Spleen (tissue), 11 donors: ENCODE results near the gene KCP. TPM values are rescaled to one million over a fixed set of nuclear protein-coding genes. Genes with fewer than 3 reads are reported as not detected.
A peak's percentile ranks its signal among the peaks of the same experiment; 100 is the strongest.

Experiments used
- DNase-seq: peaks from one replicate; pipeline ENCODE4 v3.0.0-alpha.2; 2020
- H3K27ac ChIP-seq, 8 donors: fragments of 200-600 bp; sonication (generic) in 7 of 8; 1 replicate in 4 of 8; 2 replicates in 4 of 8; pipeline versions ENCODE4 v1.5.0 to v1.8.0; 2016 to 2021; ENCODE audit warnings: inconsistent platforms in 4 of 8, mild to moderate bottlenecking in 4 of 8, moderate library complexity in 1 of 8
- H3K27me3 ChIP-seq, 7 donors: fragments of 200-600 bp; sonication (generic) in 6 of 7; replicated peaks in 1 of 7; 1 replicate in 4 of 7; 2 replicates in 3 of 7; pipeline versions ENCODE4 v1.5.0 to v1.8.0; 2016 to 2021; ENCODE audit warnings: inconsistent platforms in 3 of 7, mild to moderate bottlenecking in 1 of 7
- H3K36me3 ChIP-seq, 6 donors: fragments of 200-600 bp; sonication (generic) in 5 of 6; 1 replicate in 4 of 6; 2 replicates in 2 of 6; pipeline versions ENCODE4 v1.5.0 to v1.8.0; 2016 to 2021; ENCODE audit warnings: inconsistent platforms in 2 of 6
- H3K4me1 ChIP-seq, 6 donors: fragments of 200-600 bp; sonication (generic) in 5 of 6; 1 replicate in 3 of 6; 2 replicates in 3 of 6; pipeline versions ENCODE4 v1.5.0 to v1.8.0; 2016 to 2021; ENCODE audit warnings: inconsistent platforms in 3 of 6
- H3K4me3 ChIP-seq, 8 donors: fragments of 200-600 bp; sonication (generic) in 7 of 8; 1 replicate in 4 of 8; 2 replicates in 4 of 8; pipeline versions ENCODE4 v1.5.0 to v1.8.0; 2016 to 2021; ENCODE audit warnings: inconsistent platforms in 4 of 8, mild to moderate bottlenecking in 4 of 8, moderate library complexity in 2 of 8
- H3K9me3 ChIP-seq, 8 donors: fragments of 200-600 bp; sonication (generic) in 7 of 8; 1 replicate in 4 of 8; 2 replicates in 4 of 8; pipeline versions ENCODE4 v1.5.0 to v1.8.0; 2016 to 2021; ENCODE audit warnings: inconsistent platforms in 4 of 8
- CTCF ChIP-seq, 11 experiments: fragments of 200-600 bp in 7 of 11; fragments of 450-650 bp in 4 of 11; sonication (generic) in 4 of 11; IDR thresholded peaks in 8 of 11; conservative IDR thresholded peaks in 3 of 11; 1 replicate in 7 of 11; 2 replicates in 4 of 11; pipeline versions ENCODE4 v1.4.0 to v1.8.0; 2016 to 2021; ENCODE audit warnings: antibody characterized with exemption in 11 of 11, inconsistent platforms in 4 of 11, mild to moderate bottlenecking in 1 of 11
- POLR2A ChIP-seq, 3 donors: fragments of 450-650 bp; IDR thresholded peaks; one replicate each; pipeline ENCODE4 v1.5.1; 2017; ENCODE audit warnings: antibody characterized with exemption in 3 of 3, mild to moderate bottlenecking in 1 of 3
- POLR2AphosphoS5 ChIP-seq, 3 donors: sonication (generic); formaldehyde crosslinking; IDR thresholded peaks; one replicate each; pipeline ENCODE4 v1.5.1; 2017; ENCODE audit warnings: antibody characterized with exemption in 3 of 3
- WGBS, 5 donors: extraction: QIAGEN DNeasy Blood & Tissue Kit in 3 of 5; methylation state at CpG; one replicate each; pipeline versions ENCODE4 v1.1.5 to v1.1.7; 2013 to 2018; 5-methylcytosine and 5-hydroxymethylcytosine counted together
- intact Hi-C: fragments of 100-400 bp; cut with DNase I; formaldehyde crosslinking; loops from one replicate; pipeline ENCODE4 v1.15.0; 2023; ENCODE audit warnings: low total_unique reads
- polyA plus RNA-seq, 3 donors: library from polyadenylated mRNA; stranded (reverse); fragments of 200-250 nt; gene quantifications; one replicate each; pipeline ENCODE4 v1.2.1, GENCODE V29; 2013
- total RNA-seq, 7 donors: library from RNA; depleted of rRNA in 3 of 7; stranded (reverse); fragments of >200 nt in 3 of 7; fragmentation: NEBNext Ultra II Directional in 4 of 7; extraction: Animal tissue kit (Norgen Biotek cat#: 25700) in 4 of 7; gene quantifications; one replicate each; pipeline versions ENCODE4 v1.1.0 to v1.2.1, GENCODE V29; 2016 to 2021
- donor health status: healthy with polysubstance abuse.
- donor health status: DM: no; HTN: no; CAD: no; lungs with moderate emphysema.
- donor health status: DM: no; HTN: no; CAD: no.
- donor health status: Bipolar disorder and iron deficiency.
- donor health status: healthy.
- donor health status: DM: no; HTN: no; CAD: no.
- donor health status: DM: yes; HTN: yes; CAD: no.

Gene KCP
- total and polyA plus RNA-seq, 10 donors: 0.06 to 2.1 (median 0.71) TPM

- peaks cover 0 to 32% (median 0%) of the 10 kb centered on the region in 7 donors for H3K27me3 ChIP-seq
- intact Hi-C loops: no loop called here
- WGBS, 5 donors: 15 to 48% (median 29%) methylated on average over 19 to 20 of the region's 20 CpGs
- no peak for TF ChIP-seq CTCF (IDR thresholded peaks at IDR 0.05 in 8 of 11, conservative IDR thresholded peaks at IDR 0.05 in 3 of 11)
- TF ChIP-seq POLR2AphosphoS5 (IDR thresholded peaks at IDR 0.05): peak; percentile 55 to 76 (median 71)
- peak in 1 of 3 donors; percentile 21 for TF ChIP-seq POLR2A (IDR thresholded peaks at IDR 0.05)
- peak; percentile 97 for DNase-seq
- H3K4me3 ChIP-seq: peak overlapping the region in 7 of 8 donors; percentile 16 to 88 (median 79)
- H3K9me3 ChIP-seq: no peaks in the 10 kb centered on the region
- peaks cover 0 to 41% (median 10%) of the 10 kb centered on the region in 6 donors for H3K36me3 ChIP-seq
- peaks cover 0 to 89% (median 53%) of the 10 kb centered on the region in 6 donors for H3K4me1 ChIP-seq
- H3K27ac ChIP-seq: peak overlapping the region; percentile 45 to 91 (median 84)
Measured at GRCh38 chr7:128940494-128941322, 30.2 kb upstream of the KCP start.

GRCh38 chr7:128939861-128940410 lies 29.4 kb upstream of the KCP start:
- peak overlapping the region in 7 of 8 donors; percentile 16 to 88 (median 79) for H3K4me3 ChIP-seq
- TF ChIP-seq POLR2AphosphoS5 (IDR thresholded peaks at IDR 0.05): no peak
- TF ChIP-seq POLR2A (IDR thresholded peaks at IDR 0.05): no peak
- no peak for TF ChIP-seq CTCF (IDR thresholded peaks at IDR 0.05 in 8 of 11, conservative IDR thresholded peaks at IDR 0.05 in 3 of 11)
- 36 to 54% (median 41%) methylated on average over 11 to 18 of the region's 18 CpGs for whole genome bisulfite sequencing, 5 donors
- peaks cover 0 to 32% (median 0%) of the 10 kb centered on the region in 7 donors for H3K27me3 ChIP-seq
- no peaks in the 10 kb centered on the region for H3K9me3 ChIP-seq
- H3K36me3 ChIP-seq: peaks cover 0 to 34% (median 3%) of the 10 kb centered on the region in 6 donors
- intact Hi-C loops: no loop called here
- peak; percentile 83 for DNase-seq
- H3K4me1 ChIP-seq: peaks cover 0 to 96% (median 61%) of the 10 kb centered on the region in 6 donors
- peak overlapping the region; percentile 45 to 91 (median 84) for H3K27ac ChIP-seq

GRCh38 chr7:128939075-128939860 lies 28.8 kb upstream of the KCP start:
- intact Hi-C loops: no loop called here

More at GRCh38 chr7:128939075-128939860, 28.8 kb upstream of the KCP start:
- H3K36me3 ChIP-seq: peaks cover 0 to 27% (median 3%) of the 10 kb centered on the region in 6 donors
- WGBS, 5 donors: 4 to 49% (median 25%) methylated on average over 3 to 7 of the region's 7 CpGs
- peak; percentile 81 for DNase-seq
- H3K27me3 ChIP-seq: peaks cover 0 to 32% (median 0%) of the 10 kb centered on the region in 7 donors
- H3K4me3 ChIP-seq: peak overlapping the region; percentile 49 to 88 (median 78)
- TF ChIP-seq POLR2AphosphoS5 (IDR thresholded peaks at IDR 0.05) (peak in 2 of 3 donors; percentile 5 to 54), POLR2A (IDR thresholded peaks at IDR 0.05) (no peak), CTCF (IDR thresholded peaks at IDR 0.05 in 8 of 11, conservative IDR thresholded peaks at IDR 0.05 in 3 of 11) (no peak)
- H3K27ac ChIP-seq: peak overlapping the region; percentile 63 to 91 (median 84)
- no peaks in the 10 kb centered on the region for H3K9me3 ChIP-seq
- H3K4me1 ChIP-seq: peaks cover 4 to 97% (median 68%) of the 10 kb centered on the region in 6 donors
